BJ (cell line): Measurements from ENCODE around the gene CDK3. TPM values are rescaled to one million over a fixed set of nuclear protein-coding genes. Genes with fewer than 3 reads are reported as not detected.
A peak's percentile ranks its signal among the peaks of the same experiment; 100 is the strongest.

Source experiments
- CTCF ChIA-PET: fragments of 350-600 bp; formaldehyde crosslinking; extraction: SDS; loops from one replicate; lab custom pipeline; 2021; ENCODE audit warnings: antibody characterized with exemption, inconsistent platforms; lab: Yijun Ruan, JAX
- POLR2A ChIA-PET: fragments of 300-600 bp; sonication (Branson Sonifier 250); formaldehyde crosslinking; extraction: SDS; loops from one replicate; lab custom pipeline; 2021; ENCODE audit warnings: antibody characterized with exemption; lab: Charles Lee
- DNase-seq: peaks from one replicate; pipeline ENCODE4 v3.0.0-alpha.2; 2011; ENCODE audit warnings: low read depth
- H3K27me3 ChIP-seq: 2 replicates; pipeline ENCODE4 v1.6.0; 2011; ENCODE audit warnings: low read length; ENCODE audit not compliant: control insufficient read depth, insufficient read depth
- H3K36me3 ChIP-seq: 2 replicates; pipeline ENCODE4 v1.5.1; 2011; ENCODE audit warnings: low read length; ENCODE audit not compliant: control insufficient read depth, insufficient read depth
- H3K4me3 ChIP-seq: 2 replicates; pipeline ENCODE4 v1.5.1; 2011; ENCODE audit warnings: low read depth, mild to moderate bottlenecking, control low read depth, low read length
- CTCF ChIP-seq: IDR thresholded peaks from 2 replicates; pipeline ENCODE4 v1.5.1; 2011; ENCODE audit warnings: low read depth, mild to moderate bottlenecking, control low read depth, inconsistent platforms, low read length, moderate library complexity; ENCODE audit not compliant: insufficient read depth
- polyA plus RNA-seq: library from polyadenylated mRNA; depleted of rRNA; stranded (reverse); fragments of >200 nt; gene quantifications from 2 replicates; pipeline ENCODE4 v1.2.3, GENCODE V29; 2011

Gene CDK3
- polyA plus RNA-seq, 1 experiment: 5.6 TPM

- TF ChIP-seq CTCF: no peak
- H3K27me3 ChIP-seq: no peaks in the 10 kb centered on the region
- no peak for DNase-seq
- ChIA-PET CTCF (interaction anchor here (1.0 kb wide), 1 partner anchor 71 kb away, joined by 3 read pairs; no protein-coding TSS in a partner anchor), POLR2A (no interaction called here)
- H3K36me3 ChIP-seq: no peaks in the 10 kb centered on the region
- H3K4me3 ChIP-seq: no peak overlapping the region
Observed at GRCh38 chr17:75976175-75976848, 24.3 kb upstream of the CDK3 start.

- no peaks in the 10 kb centered on the region for H3K36me3 ChIP-seq
- peak; percentile 37 for TF ChIP-seq CTCF
- ChIA-PET CTCF (interaction anchor here (1.3 kb wide), 2 partner anchors 19 to 24 kb away, joined by 3 to 5 read pairs; no protein-coding TSS in a partner anchor), POLR2A (no interaction called here)
- peak; percentile 79 for DNase-seq
- H3K27me3 ChIP-seq: no peaks in the 10 kb centered on the region
- peak within 1 kb of the TSS; percentile 71 for H3K4me3 ChIP-seq
Observed at GRCh38 chr17:75978938-75979704, 21.5 kb upstream of the CDK3 start, which contains the start of the genes ACOX1 and TEN1. Gene ACOX1 (minus strand): TSS chr17:75979166. CDS start chr17:75979073, 93 bp downstream. Gene TEN1 (plus strand): TSS chr17:75979240. CDS start chr17:75986193, 6,953 bp downstream.

- POLR2A ChIA-PET: no interaction called here
- no peaks in the 10 kb centered on the region for H3K36me3 ChIP-seq
- H3K4me3 ChIP-seq: peak overlapping the region; percentile 71
- no peak for DNase-seq
- TF ChIP-seq CTCF: no peak
- no peaks in the 10 kb centered on the region for H3K27me3 ChIP-seq
- CTCF ChIA-PET: interaction anchor here (0.6 to 1.5 kb wide), 2 partner anchors 9 to 25 kb away, joined by 4 read pairs; no protein-coding TSS in a partner anchor
Observed at GRCh38 chr17:75979705-75980187, 20.9 kb upstream of the CDK3 start.

- POLR2A ChIA-PET: no interaction called here
- Histone ChIP-seq H3K27me3 (no peaks in the 10 kb centered on the region), H3K4me3 (peak overlapping the region; percentile 71), H3K36me3 (no peaks in the 10 kb centered on the region; the same call in 1 of the 2 replicates)
- CTCF ChIA-PET: interaction anchor here (0.6 to 1.5 kb wide), 4 partner anchors 8 to 132 kb away, joined by 4 to 7 read pairs (median 4); partner anchors contain the start of gene MRPL38
- no peak for TF ChIP-seq CTCF
- no peak for DNase-seq
Observed at GRCh38 chr17:75980188-75981018, 20.3 kb upstream of the CDK3 start.
